Liver (tissue), 9 donors: ENCODE data around the gene ACOXL. TPM values are rescaled to one million over a fixed set of nuclear protein-coding genes. Genes with fewer than 3 reads are reported as not detected.

ENCODE experiments used
- DNase-seq: peaks from one replicate; pipeline ENCODE4 v3.0.0-alpha.2; 2017; ENCODE audit warnings: low spot score
- H3K27ac ChIP-seq, 2 donors: one replicate each; pipeline ENCODE4 v1.7.0; 2013; ENCODE audit warnings: inconsistent platforms in 2 of 2, low read length in 2 of 2, control low read depth in 1 of 2, low read depth in 1 of 2, mild to moderate bottlenecking in 1 of 2
- H3K27me3 ChIP-seq, 4 donors: one replicate each; pipeline versions ENCODE4 v1.6.1 to v1.7.0; 2013; ENCODE audit warnings: low read length in 3 of 4, inconsistent platforms in 1 of 4, mild to moderate bottlenecking in 1 of 4, moderate library complexity in 1 of 4; ENCODE audit not compliant: control insufficient read depth in 4 of 4, insufficient read depth in 4 of 4
- H3K36me3 ChIP-seq, 4 donors: one replicate each; pipeline versions ENCODE4 v1.6.1 to v1.7.0; 2013; ENCODE audit warnings: low read length in 3 of 4, mild to moderate bottlenecking in 3 of 4, low read depth in 1 of 4, moderate library complexity in 1 of 4; ENCODE audit not compliant: control insufficient read depth in 4 of 4, insufficient read depth in 3 of 4
- H3K4me1 ChIP-seq, 4 donors: one replicate each; pipeline versions ENCODE4 v1.6.1 to v1.7.0; 2013; ENCODE audit warnings: low read length in 3 of 4, mild to moderate bottlenecking in 3 of 4, moderate library complexity in 1 of 4; ENCODE audit not compliant: control insufficient read depth in 4 of 4, insufficient read depth in 4 of 4
- H3K4me3 ChIP-seq, 3 donors: one replicate each; pipeline versions ENCODE4 v1.6.1 to v1.7.0; 2013; ENCODE audit warnings: low read length in 3 of 3, control low read depth in 1 of 3, low read depth in 1 of 3, mild to moderate bottlenecking in 1 of 3
- H3K9ac ChIP-seq, 2 donors: one replicate each; pipeline ENCODE4 v1.7.0; 2013; ENCODE audit warnings: low read length in 2 of 2, mild to moderate bottlenecking in 2 of 2, moderate library complexity in 2 of 2, control low read depth in 1 of 2, low read depth in 1 of 2
- H3K9me3 ChIP-seq, 4 donors: one replicate each; pipeline versions ENCODE4 v1.6.1 to v1.7.0; 2013; ENCODE audit warnings: low read length in 3 of 4; ENCODE audit not compliant: control insufficient read depth in 4 of 4
- EGR1 ChIP-seq, 2 donors: IDR thresholded peaks; 2 replicates each; pipeline ENCODE4 v1.6.1; 2016 to 2018; ENCODE audit warnings: antibody characterized with exemption in 2 of 2, low read depth in 2 of 2
- FOXA2 ChIP-seq: IDR thresholded peaks from 2 replicates; pipeline ENCODE4 v1.6.1; 2016; ENCODE audit warnings: antibody characterized with exemption
- GABPA ChIP-seq, 2 donors: IDR thresholded peaks in 1 of 2; conservative IDR thresholded peaks in 1 of 2; 2 replicates each; pipeline ENCODE4 v1.6.1; 2016; ENCODE audit warnings: antibody characterized with exemption in 2 of 2, mild to moderate bottlenecking in 1 of 2, moderate library complexity in 1 of 2
- HNF4G ChIP-seq: IDR thresholded peaks from 2 replicates; pipeline ENCODE4 v1.6.1; 2016; ENCODE audit warnings: antibody characterized with exemption
- NR2F2 ChIP-seq: IDR thresholded peaks from 2 replicates; pipeline ENCODE4 v1.6.1; 2016; ENCODE audit warnings: antibody characterized with exemption
- RAD21 ChIP-seq, 2 donors: IDR thresholded peaks; 2 replicates each; pipeline ENCODE4 v1.6.1; 2016; ENCODE audit warnings: antibody characterized with exemption in 2 of 2, mild to moderate bottlenecking in 2 of 2
- YY1 ChIP-seq: IDR thresholded peaks from 2 replicates; pipeline ENCODE4 v1.6.1; 2016; ENCODE audit warnings: antibody characterized with exemption, mild to moderate bottlenecking
- WGBS: extraction: QIAGEN DNeasy Blood & Tissue Kit; methylation state at CpG from one replicate; pipeline ENCODE4 v1.1.7; 2013; 5-methylcytosine and 5-hydroxymethylcytosine counted together
- polyA plus RNA-seq, 2 donors: library from polyadenylated mRNA; stranded (reverse) in 1 of 2; unstranded in 1 of 2; fragments of 200-250 nt in 1 of 2; fragments of >200 nt in 1 of 2; fragmentation: Nextera tagmentation in 1 of 2; extraction: Ambion mirVana in 1 of 2; gene quantifications; one replicate each; pipeline versions ENCODE4 v1.2.1 to v1.2.3, GENCODE V29; 2013 to 2015
- total RNA-seq, 2 donors: library from RNA; depleted of rRNA; stranded (reverse); fragments of >200 nt; gene quantifications; one replicate each; pipeline ENCODE4 v1.2.3, GENCODE V29; 2014
- TF ChIP-seq, protein P1 (sequence below): fragments of 150-350 bp; IDR thresholded peaks from 2 replicates; pipeline ENCODE4 v1.5.1; 2017; ENCODE audit warnings: improper control_type of control experiment, low read depth, low read length; ENCODE audit not compliant: missing input control
- TF ChIP-seq, protein P2 (sequence below): IDR thresholded peaks from 2 replicates; pipeline ENCODE4 v1.6.1; 2016; ENCODE audit warnings: antibody characterized with exemption, mild to moderate bottlenecking
- TF ChIP-seq, protein P3 (sequence below): IDR thresholded peaks from 2 replicates; pipeline ENCODE4 v1.6.1; 2016; ENCODE audit warnings: antibody characterized with exemption
- TF ChIP-seq, protein P4 (sequence below): IDR thresholded peaks from 2 replicates; pipeline ENCODE4 v1.6.1; 2016; ENCODE audit warnings: antibody characterized with exemption
- donor health status: healthy.
- donor health status: healthy.
- donor health status: healthy.
- donor health status: healthy.
- donor health status: healthy.

ACOXL gene
- total and polyA plus RNA-seq, 4 donors, result 0.07 TPM; not detected in 3

DNA sequence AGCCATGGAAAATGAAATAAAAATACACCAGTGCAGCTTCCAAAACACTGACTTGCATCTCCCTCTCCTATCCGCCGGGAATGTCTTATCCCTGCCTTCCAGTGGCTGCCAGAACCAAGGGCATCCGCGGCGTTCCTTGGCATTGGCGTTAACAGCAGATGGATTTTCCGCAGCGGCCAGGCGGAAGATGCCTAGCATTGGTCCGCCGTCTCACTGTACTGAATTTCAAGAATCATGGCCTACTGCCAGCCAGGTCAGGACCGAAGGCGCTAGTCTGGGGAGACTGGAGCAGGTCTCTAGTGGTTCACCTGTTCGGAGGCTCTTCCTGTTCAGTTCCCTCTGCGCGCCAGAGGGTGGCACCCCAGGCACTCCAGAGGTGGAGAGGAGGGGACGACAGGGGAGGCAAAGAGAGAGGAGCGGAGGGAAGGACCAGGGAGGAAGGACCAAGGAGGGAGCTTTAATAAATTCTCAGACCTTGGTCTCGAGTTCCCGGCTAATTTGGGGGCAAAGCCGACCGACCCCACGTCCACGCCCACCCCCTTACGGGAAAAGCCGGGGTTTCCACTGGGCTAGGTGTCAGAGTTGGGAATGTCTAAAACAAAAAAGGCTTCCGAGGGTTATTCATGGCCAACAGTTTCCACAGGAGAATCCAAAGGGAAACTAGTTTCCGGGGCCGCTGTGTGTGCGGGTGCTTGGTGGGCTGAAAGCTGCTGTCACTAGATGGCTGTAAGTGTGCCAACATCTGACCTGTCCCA lies 384.6 kb downstream of the ACOXL start:
- Histone ChIP-seq H3K27me3 (no peaks in the 10 kb centered on the region), H3K36me3 (no peaks in the 10 kb centered on the region), H3K4me3 (peak overlapping the region in 2 of 3 donors; percentile 44 to 60), H3K9me3 (peaks cover 0 to 5% (median 1%) of the 10 kb centered on the region in 4 donors), H3K27ac (no peak overlapping the region), H3K9ac (no peak overlapping the region), H3K4me1 (peaks cover 5 to 35% (median 24%) of the 10 kb centered on the region in 4 donors)
- 5% methylated on average over 30 of the region's 30 CpGs for WGBS
- TF ChIP-seq, protein P1, sequence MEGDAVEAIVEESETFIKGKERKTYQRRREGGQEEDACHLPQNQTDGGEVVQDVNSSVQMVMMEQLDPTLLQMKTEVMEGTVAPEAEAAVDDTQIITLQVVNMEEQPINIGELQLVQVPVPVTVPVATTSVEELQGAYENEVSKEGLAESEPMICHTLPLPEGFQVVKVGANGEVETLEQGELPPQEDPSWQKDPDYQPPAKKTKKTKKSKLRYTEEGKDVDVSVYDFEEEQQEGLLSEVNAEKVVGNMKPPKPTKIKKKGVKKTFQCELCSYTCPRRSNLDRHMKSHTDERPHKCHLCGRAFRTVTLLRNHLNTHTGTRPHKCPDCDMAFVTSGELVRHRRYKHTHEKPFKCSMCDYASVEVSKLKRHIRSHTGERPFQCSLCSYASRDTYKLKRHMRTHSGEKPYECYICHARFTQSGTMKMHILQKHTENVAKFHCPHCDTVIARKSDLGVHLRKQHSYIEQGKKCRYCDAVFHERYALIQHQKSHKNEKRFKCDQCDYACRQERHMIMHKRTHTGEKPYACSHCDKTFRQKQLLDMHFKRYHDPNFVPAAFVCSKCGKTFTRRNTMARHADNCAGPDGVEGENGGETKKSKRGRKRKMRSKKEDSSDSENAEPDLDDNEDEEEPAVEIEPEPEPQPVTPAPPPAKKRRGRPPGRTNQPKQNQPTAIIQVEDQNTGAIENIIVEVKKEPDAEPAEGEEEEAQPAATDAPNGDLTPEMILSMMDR, result peak; percentile 92
- TF ChIP-seq FOXA2, result no peak
- peak; percentile 98 for TF ChIP-seq RAD21 (IDR thresholded peaks at IDR 0.05)
- peak; percentile 77 for DNase-seq

DNA sequence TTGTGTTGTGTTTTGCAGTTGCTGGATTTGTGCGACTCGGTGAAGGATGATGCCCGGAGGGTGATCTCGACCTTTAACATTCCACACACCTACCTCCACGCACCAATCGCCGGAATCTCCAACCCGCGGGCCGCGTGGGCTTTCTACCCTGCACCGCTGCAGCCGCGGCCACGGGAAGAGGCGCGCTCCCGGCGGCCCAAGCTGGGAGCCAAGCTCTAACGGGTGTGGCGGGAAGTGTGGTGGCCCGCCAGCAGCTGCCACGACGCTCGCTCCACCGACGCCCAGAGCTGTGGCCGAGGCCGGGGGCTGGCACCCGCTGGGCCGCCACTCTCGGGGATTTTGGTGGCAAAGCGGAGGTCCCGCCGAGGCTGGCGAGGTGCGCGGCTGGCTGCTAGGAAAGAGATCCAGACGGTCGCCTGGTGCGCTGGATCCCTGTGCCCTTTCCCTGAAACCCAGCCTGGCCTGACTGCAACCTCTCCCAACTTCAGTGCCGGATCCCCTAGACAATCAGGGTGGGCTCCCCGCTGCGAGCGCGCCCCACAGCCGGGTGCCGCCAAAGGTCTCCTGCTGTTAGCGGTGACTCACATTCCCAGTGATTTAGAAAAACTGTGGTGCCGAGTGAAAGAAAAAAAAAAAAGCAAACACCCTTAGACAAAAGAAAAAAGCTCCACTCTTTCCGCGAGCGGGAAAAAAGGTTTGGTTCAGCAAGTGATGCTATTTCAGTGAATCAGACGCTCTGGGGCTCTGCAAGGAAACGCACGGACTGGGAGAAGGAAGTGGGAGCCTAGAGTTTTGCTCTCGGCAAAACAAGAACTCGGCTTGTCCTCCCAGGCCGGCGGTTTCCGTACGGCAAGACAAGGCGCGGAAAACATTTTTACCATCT lies 385.5 kb downstream of the ACOXL start:
- peak overlapping the region in 2 of 3 donors; percentile 44 to 60 for H3K4me3 ChIP-seq
- no peak overlapping the region for H3K27ac ChIP-seq
- H3K9ac ChIP-seq, result no peak overlapping the region
- TF ChIP-seq, protein P2, sequence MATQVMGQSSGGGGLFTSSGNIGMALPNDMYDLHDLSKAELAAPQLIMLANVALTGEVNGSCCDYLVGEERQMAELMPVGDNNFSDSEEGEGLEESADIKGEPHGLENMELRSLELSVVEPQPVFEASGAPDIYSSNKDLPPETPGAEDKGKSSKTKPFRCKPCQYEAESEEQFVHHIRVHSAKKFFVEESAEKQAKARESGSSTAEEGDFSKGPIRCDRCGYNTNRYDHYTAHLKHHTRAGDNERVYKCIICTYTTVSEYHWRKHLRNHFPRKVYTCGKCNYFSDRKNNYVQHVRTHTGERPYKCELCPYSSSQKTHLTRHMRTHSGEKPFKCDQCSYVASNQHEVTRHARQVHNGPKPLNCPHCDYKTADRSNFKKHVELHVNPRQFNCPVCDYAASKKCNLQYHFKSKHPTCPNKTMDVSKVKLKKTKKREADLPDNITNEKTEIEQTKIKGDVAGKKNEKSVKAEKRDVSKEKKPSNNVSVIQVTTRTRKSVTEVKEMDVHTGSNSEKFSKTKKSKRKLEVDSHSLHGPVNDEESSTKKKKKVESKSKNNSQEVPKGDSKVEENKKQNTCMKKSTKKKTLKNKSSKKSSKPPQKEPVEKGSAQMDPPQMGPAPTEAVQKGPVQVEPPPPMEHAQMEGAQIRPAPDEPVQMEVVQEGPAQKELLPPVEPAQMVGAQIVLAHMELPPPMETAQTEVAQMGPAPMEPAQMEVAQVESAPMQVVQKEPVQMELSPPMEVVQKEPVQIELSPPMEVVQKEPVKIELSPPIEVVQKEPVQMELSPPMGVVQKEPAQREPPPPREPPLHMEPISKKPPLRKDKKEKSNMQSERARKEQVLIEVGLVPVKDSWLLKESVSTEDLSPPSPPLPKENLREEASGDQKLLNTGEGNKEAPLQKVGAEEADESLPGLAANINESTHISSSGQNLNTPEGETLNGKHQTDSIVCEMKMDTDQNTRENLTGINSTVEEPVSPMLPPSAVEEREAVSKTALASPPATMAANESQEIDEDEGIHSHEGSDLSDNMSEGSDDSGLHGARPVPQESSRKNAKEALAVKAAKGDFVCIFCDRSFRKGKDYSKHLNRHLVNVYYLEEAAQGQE, result no peak
- TF ChIP-seq NR2F2, result no peak
- peaks cover 0 to 5% (median 1%) of the 10 kb centered on the region in 4 donors for H3K9me3 ChIP-seq
- WGBS, result 9% methylated on average over 64 of the region's 64 CpGs
- peak; percentile 64 for DNase-seq
- H3K27me3 ChIP-seq, result no peaks in the 10 kb centered on the region
- H3K4me1 ChIP-seq, result peaks cover 5 to 35% (median 24%) of the 10 kb centered on the region in 4 donors
- no peaks in the 10 kb centered on the region for H3K36me3 ChIP-seq

DNA sequence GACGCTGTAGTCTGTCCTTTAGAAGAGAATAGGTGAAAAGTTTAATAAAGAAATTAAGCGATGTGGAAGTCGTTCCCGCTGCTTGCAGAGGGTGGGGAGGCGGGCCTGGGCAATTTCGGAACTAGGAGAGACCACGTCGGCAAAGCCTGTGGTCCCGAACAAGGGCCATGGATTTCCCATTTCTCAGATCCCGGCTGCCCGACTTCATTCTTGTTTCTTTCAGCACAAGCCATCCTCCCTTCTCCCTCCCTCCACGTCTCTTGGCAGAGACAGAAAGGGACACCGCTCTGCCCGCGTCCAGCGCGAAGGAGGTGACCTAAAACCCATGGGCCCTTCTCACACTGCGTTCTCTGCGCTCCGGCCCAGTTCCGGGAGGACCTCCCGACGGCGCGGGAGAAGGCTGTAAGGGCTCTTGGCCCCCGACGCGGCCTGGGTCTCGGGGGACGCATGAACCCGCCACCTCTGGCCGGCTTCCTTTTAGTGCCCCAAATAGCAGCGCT lies 386.2 kb downstream of the ACOXL start:
- WGBS, result 28% methylated on average over 33 of the region's 33 CpGs
- Histone ChIP-seq H3K4me3 (peak overlapping the region in 1 of 3 donors; percentile 1), H3K4me1 (peaks cover 5 to 38% (median 26%) of the 10 kb centered on the region in 4 donors), H3K36me3 (peaks cover 0 to under 1% (median 0%) of the 10 kb centered on the region in 4 donors), H3K27ac (no peak overlapping the region), H3K9me3 (peaks cover 0 to 5% (median 1%) of the 10 kb centered on the region in 4 donors), H3K27me3 (no peaks in the 10 kb centered on the region), H3K9ac (no peak overlapping the region)
- peak; percentile 47 for DNase-seq
- TF ChIP-seq, protein P2, result no peak
- no peak for TF ChIP-seq GABPA (IDR thresholded peaks at IDR 0.05 in 1 of 2, conservative IDR thresholded peaks at IDR 0.05 in 1 of 2)
- TF ChIP-seq YY1, result no peak
- TF ChIP-seq, protein P3, sequence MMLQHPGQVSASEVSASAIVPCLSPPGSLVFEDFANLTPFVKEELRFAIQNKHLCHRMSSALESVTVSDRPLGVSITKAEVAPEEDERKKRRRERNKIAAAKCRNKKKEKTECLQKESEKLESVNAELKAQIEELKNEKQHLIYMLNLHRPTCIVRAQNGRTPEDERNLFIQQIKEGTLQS, result no peak
- no peak for TF ChIP-seq EGR1 (IDR thresholded peaks at IDR 0.05; ENCODE audit: low read depth in 2 of 2)
- no peak for TF ChIP-seq HNF4G
- TF ChIP-seq, protein P4, sequence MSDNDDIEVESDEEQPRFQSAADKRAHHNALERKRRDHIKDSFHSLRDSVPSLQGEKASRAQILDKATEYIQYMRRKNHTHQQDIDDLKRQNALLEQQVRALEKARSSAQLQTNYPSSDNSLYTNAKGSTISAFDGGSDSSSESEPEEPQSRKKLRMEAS, result no peak
